Right lobe of liver (tissue), 4 donors: ENCODE data around the gene CHIT1.

Experiments
- POLR2A ChIP-seq: fragments of 450-650 bp; IDR thresholded peaks from one replicate; pipeline ENCODE4 v1.6.1; 2017; ENCODE audit warnings: antibody characterized with exemption, mild to moderate bottlenecking
- TF ChIP-seq, protein P1 (sequence below), 4 donors: fragments of 200-600 bp in 3 of 4; fragments of 450-650 bp in 1 of 4; IDR thresholded peaks; one replicate each; pipeline versions ENCODE4 v1.5.1 to v1.8.0; 2016 to 2022; ENCODE audit warnings: antibody characterized with exemption in 4 of 4, mild to moderate bottlenecking in 2 of 4
- donor health status: DM: no; HTN: no; CAD: no.
- donor health status: DM: no; HTN: no; CAD: no.
- donor health status: DM: no; HTN: yes; CAD: no.

DNA sequence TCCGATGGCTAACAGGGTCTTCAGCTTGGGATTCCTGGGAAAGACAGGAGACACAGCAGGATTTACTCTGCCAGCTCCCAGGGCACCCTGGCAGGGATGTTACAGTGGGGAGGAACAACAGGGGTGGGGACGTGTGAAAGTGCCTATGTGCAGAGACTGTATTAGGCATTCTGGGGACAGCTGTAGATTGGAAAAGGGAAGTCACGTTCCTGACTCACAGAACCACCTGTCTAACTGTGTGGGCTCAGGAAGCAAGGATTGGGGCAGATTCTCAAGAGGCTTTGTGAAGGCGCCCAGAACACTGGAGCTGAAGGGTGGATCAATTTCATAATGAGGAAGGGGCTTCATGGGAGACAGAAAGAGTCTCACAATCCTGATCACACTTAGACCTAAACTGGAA is 4.4 kb downstream of the CHIT1 start:
- TF ChIP-seq, protein P1, sequence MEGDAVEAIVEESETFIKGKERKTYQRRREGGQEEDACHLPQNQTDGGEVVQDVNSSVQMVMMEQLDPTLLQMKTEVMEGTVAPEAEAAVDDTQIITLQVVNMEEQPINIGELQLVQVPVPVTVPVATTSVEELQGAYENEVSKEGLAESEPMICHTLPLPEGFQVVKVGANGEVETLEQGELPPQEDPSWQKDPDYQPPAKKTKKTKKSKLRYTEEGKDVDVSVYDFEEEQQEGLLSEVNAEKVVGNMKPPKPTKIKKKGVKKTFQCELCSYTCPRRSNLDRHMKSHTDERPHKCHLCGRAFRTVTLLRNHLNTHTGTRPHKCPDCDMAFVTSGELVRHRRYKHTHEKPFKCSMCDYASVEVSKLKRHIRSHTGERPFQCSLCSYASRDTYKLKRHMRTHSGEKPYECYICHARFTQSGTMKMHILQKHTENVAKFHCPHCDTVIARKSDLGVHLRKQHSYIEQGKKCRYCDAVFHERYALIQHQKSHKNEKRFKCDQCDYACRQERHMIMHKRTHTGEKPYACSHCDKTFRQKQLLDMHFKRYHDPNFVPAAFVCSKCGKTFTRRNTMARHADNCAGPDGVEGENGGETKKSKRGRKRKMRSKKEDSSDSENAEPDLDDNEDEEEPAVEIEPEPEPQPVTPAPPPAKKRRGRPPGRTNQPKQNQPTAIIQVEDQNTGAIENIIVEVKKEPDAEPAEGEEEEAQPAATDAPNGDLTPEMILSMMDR (IDR thresholded peaks at IDR 0.05): no peak
- no peak for TF ChIP-seq POLR2A
